CD14-positive monocyte (primary cell): ENCODE measurements around the gene RCHY1. TPM values are rescaled to one million over a fixed set of nuclear protein-coding genes. Genes with fewer than 3 reads are reported as not detected.

Experiments used
- DNase-seq, 3 donors: peaks; one replicate each; pipeline ENCODE4 v3.0.0-alpha.2; 2011 to 2022
- H2AFZ ChIP-seq: 2 replicates; pipeline ENCODE4 v1.6.0; 2012; ENCODE audit warnings: mild to moderate bottlenecking, low read depth, low read length, inconsistent platforms; ENCODE audit not compliant: insufficient read depth, poor library complexity, severe bottlenecking
- H3K27ac ChIP-seq, 2 donors: 1 replicate in 1 of 2; 2 replicates in 1 of 2; pipeline ENCODE4 v1.5.1; 2012 to 2013; ENCODE audit warnings: low read length in 2 of 2, control low read depth in 1 of 2, inconsistent platforms in 1 of 2, low read depth in 1 of 2, mild to moderate bottlenecking in 1 of 2
- H3K27me3 ChIP-seq, 2 donors: one replicate each; pipeline versions ENCODE4 v1.6.0 to v1.6.1; 2011 to 2013; ENCODE audit warnings: low read length in 2 of 2; ENCODE audit not compliant: control insufficient read depth in 2 of 2, insufficient read depth in 2 of 2
- H3K36me3 ChIP-seq, 2 donors: replicated peaks in 1 of 2; 1 replicate in 1 of 2; 2 replicates in 1 of 2; pipeline versions ENCODE4 v1.5.1 to v1.6.1; 2012 to 2013; ENCODE audit warnings: low read length in 2 of 2, control low read depth in 1 of 2, inconsistent platforms in 1 of 2, mild to moderate bottlenecking in 1 of 2; ENCODE audit not compliant: insufficient read depth in 2 of 2, control insufficient read depth in 1 of 2
- H3K4me1 ChIP-seq, 2 donors: 1 replicate in 1 of 2; 2 replicates in 1 of 2; pipeline versions ENCODE4 v1.5.1 to v1.6.1; 2012 to 2013; ENCODE audit warnings: low read length in 2 of 2, control low read depth in 1 of 2, inconsistent platforms in 1 of 2, mild to moderate bottlenecking in 1 of 2, moderate library complexity in 1 of 2; ENCODE audit not compliant: insufficient read depth in 2 of 2, control insufficient read depth in 1 of 2
- H3K4me2 ChIP-seq: replicated peaks from 2 replicates; pipeline ENCODE3; 2012; ENCODE audit warnings: low read length, moderate library complexity, mild to moderate bottlenecking; ENCODE audit not compliant: poor library complexity, severe bottlenecking; ENCODE audit errors: extremely low read depth
- H3K4me3 ChIP-seq, 3 experiments: fragments of 200-600 bp in 1 of 3; sonication (generic) in 1 of 3; replicated peaks in 1 of 3; 1 replicate in 2 of 3; 2 replicates in 1 of 3; pipeline ENCODE4 v1.5.1; 2011 to 2013; ENCODE audit warnings: low read length in 3 of 3, mild to moderate bottlenecking in 3 of 3, control low read depth in 2 of 3, low read depth in 2 of 3, inconsistent platforms in 1 of 3, moderate library complexity in 1 of 3
- H3K79me2 ChIP-seq: 2 replicates; pipeline ENCODE4 v1.6.0; 2012; ENCODE audit warnings: mild to moderate bottlenecking, control low read depth, inconsistent platforms, low read length, moderate library complexity; ENCODE audit not compliant: insufficient read depth
- H3K9ac ChIP-seq: 2 replicates; pipeline ENCODE4 v1.6.0; 2017; ENCODE audit warnings: low read length, mild to moderate bottlenecking; ENCODE audit not compliant: insufficient read depth, poor library complexity, severe bottlenecking
- H3K9me3 ChIP-seq, 2 donors: replicated peaks in 1 of 2; 1 replicate in 1 of 2; 2 replicates in 1 of 2; pipeline versions ENCODE4 v1.5.1 to v1.6.1; 2012 to 2013; ENCODE audit warnings: low read length in 2 of 2, control low read depth in 1 of 2; ENCODE audit not compliant: control insufficient read depth in 1 of 2, insufficient read depth in 1 of 2
- H4K20me1 ChIP-seq: 2 replicates; pipeline ENCODE4 v1.6.0; 2012; ENCODE audit warnings: mild to moderate bottlenecking, low read length, control low read depth, moderate library complexity; ENCODE audit not compliant: insufficient read depth
- H3K27ac Mint-ChIP-seq, 7 donors: one replicate each; pipeline ENCODE4 v1.8.0; 2020; ENCODE audit warnings: mild to moderate bottlenecking in 7 of 7, mixed read lengths in 7 of 7, moderate library complexity in 6 of 7, inconsistent platforms in 2 of 7
- H3K27me3 Mint-ChIP-seq, 3 donors: one replicate each; pipeline ENCODE4 v1.8.0; 2021 to 2022; ENCODE audit warnings: low read depth in 3 of 3, mild to moderate bottlenecking in 3 of 3, mixed read lengths in 3 of 3, moderate library complexity in 3 of 3, inconsistent platforms in 1 of 3
- H3K36me3 Mint-ChIP-seq, 2 donors: one replicate each; pipeline ENCODE4 v1.8.0; 2020; ENCODE audit warnings: mixed read lengths in 2 of 2, inconsistent platforms in 1 of 2, mild to moderate bottlenecking in 1 of 2
- H3K4me1 Mint-ChIP-seq: one replicate; pipeline ENCODE4 v1.8.0; 2020; ENCODE audit warnings: mild to moderate bottlenecking, mixed read lengths
- H3K4me3 Mint-ChIP-seq, 2 donors: one replicate each; pipeline ENCODE4 v1.8.0; 2020; ENCODE audit warnings: mild to moderate bottlenecking in 2 of 2, mixed read lengths in 2 of 2, moderate library complexity in 1 of 2
- H3K9me3 Mint-ChIP-seq, 7 donors: one replicate each; pipeline ENCODE4 v1.8.0; 2020 to 2022; ENCODE audit warnings: mixed read lengths in 7 of 7, mild to moderate bottlenecking in 6 of 7, moderate library complexity in 6 of 7, inconsistent platforms in 2 of 7
- WGBS: methylation state at CpG from one replicate; pipeline ENCODE4 v1.1.5; 2013; ENCODE audit warnings: missing lambda C conversion rate; ENCODE audit not compliant: insufficient coverage; 5-methylcytosine and 5-hydroxymethylcytosine counted together
- intact Hi-C, 2 donors: fragments of 100-400 bp; cut with micrococcal nuclease; formaldehyde crosslinking; loops; one replicate each; pipeline versions ENCODE4 v1.15.0 to v1.15.1; 2023
- polyA plus RNA-seq, 3 donors: library from polyadenylated mRNA; depleted of rRNA in 1 of 3; unstranded in 2 of 3; stranded (reverse) in 1 of 3; fragments of 300-500 nt in 2 of 3; fragments of >200 nt in 1 of 3; fragmentation: Illumina TruSeq in 2 of 3; gene quantifications; 1 replicate in 2 of 3; 2 replicates in 1 of 3; pipeline ENCODE4 v1.2.3, GENCODE V29; 2012 to 2021
- TF ChIP-seq, protein P1 (sequence below): fragments of 200-600 bp; IDR thresholded peaks from one replicate; pipeline ENCODE4 v1.8.0; 2022; ENCODE audit warnings: antibody characterized with exemption, mild to moderate bottlenecking

RCHY1 gene
- polyA plus RNA-seq, 3 donors, result 22.5 to 44.1 (median 23.0) TPM

DNA sequence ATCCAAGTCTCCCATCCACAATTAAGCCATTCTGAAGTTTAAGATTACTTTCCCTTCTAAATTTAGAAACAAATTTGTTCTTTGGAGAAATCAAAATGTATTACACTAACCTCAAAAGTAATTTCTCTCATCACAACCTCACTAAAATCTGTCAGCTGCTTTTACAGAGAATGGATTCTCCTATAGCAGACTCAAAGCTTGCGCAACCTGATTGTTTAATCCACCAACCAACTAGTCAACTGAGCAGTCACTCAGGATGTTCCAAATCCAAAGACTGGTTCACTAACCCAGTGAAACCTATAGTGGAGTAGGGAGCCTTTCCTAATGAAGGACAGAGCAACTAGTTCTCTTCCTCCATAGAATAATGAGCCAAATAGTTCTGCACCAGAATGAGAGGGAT is 44.3 kb downstream of the RCHY1 start:
- no peak overlapping the region for H3K9ac ChIP-seq
- H3K4me2 ChIP-seq, result no peak overlapping the region
- Mint-ChIP-seq H3K4me3 (no peak overlapping the region), H3K27me3 (no peaks in the 10 kb centered on the region), H3K27ac (no peak overlapping the region), H3K9me3 (peaks cover 0 to 2% (median 0%) of the 10 kb centered on the region in 7 donors), H3K4me1 (no peaks in the 10 kb centered on the region), H3K36me3 (peaks cover 4 to 12% of the 10 kb centered on the region in 2 donors)
- H3K9me3 ChIP-seq, result no peaks in the 10 kb centered on the region
- no peak overlapping the region for H3K27ac ChIP-seq
- no peak for DNase-seq
- H3K79me2 ChIP-seq, result no peaks in the 10 kb centered on the region
- intact Hi-C loops, result no loop called here
- no peak overlapping the region for H2AFZ ChIP-seq
- no peaks in the 10 kb centered on the region for H3K27me3 ChIP-seq
- TF ChIP-seq, protein P1, sequence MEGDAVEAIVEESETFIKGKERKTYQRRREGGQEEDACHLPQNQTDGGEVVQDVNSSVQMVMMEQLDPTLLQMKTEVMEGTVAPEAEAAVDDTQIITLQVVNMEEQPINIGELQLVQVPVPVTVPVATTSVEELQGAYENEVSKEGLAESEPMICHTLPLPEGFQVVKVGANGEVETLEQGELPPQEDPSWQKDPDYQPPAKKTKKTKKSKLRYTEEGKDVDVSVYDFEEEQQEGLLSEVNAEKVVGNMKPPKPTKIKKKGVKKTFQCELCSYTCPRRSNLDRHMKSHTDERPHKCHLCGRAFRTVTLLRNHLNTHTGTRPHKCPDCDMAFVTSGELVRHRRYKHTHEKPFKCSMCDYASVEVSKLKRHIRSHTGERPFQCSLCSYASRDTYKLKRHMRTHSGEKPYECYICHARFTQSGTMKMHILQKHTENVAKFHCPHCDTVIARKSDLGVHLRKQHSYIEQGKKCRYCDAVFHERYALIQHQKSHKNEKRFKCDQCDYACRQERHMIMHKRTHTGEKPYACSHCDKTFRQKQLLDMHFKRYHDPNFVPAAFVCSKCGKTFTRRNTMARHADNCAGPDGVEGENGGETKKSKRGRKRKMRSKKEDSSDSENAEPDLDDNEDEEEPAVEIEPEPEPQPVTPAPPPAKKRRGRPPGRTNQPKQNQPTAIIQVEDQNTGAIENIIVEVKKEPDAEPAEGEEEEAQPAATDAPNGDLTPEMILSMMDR, result no peak
- no peak overlapping the region for H3K4me3 ChIP-seq
- WGBS, result no CpG with 5 or more reads among the region's 1 CpG
- no peaks in the 10 kb centered on the region for H4K20me1 ChIP-seq
- H3K36me3 ChIP-seq, result peaks cover 0 to 7% of the 10 kb centered on the region in 2 donors
- no peaks in the 10 kb centered on the region for H3K4me1 ChIP-seq

DNA sequence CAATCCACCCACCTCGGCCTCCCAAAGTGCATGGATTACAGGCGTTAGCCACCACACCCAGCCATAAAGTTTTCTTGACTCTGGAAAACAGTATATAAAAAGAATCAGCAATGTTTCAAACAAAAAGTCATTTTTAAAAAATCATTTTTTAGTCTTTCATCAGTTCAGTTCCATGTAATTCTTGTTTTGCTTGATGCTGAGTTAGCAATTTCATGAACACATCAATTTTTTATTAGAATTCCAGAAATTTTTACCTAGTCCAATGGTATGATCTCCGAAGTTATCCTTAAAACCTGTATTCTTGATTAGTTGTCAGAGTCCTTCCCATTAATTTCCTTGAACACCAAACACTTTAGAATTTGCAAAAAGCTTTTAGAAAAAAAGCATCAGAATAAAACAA is 56.8 kb downstream of the RCHY1 start:
- Mint-ChIP-seq H3K4me1 (no peaks in the 10 kb centered on the region), H3K27ac (no peak overlapping the region), H3K4me3 (no peak overlapping the region), H3K9me3 (peaks cover 2 to 9% (median 6%) of the 10 kb centered on the region in 7 donors), H3K27me3 (peaks cover 1 to 6% (median 6%) of the 10 kb centered on the region in 3 donors), H3K36me3 (no peaks in the 10 kb centered on the region)
- H3K36me3 ChIP-seq, result no peaks in the 10 kb centered on the region
- H4K20me1 ChIP-seq, result no peaks in the 10 kb centered on the region
- TF ChIP-seq, protein P1, result no peak
- intact Hi-C loops, result no loop called here
- H3K4me3 ChIP-seq, result no peak overlapping the region
- no peaks in the 10 kb centered on the region for H3K27me3 ChIP-seq
- DNase-seq, result no peak
- WGBS, result no CpG with 5 or more reads among the region's 3 CpGs
- no peak overlapping the region for H2AFZ ChIP-seq
- H3K79me2 ChIP-seq, result no peaks in the 10 kb centered on the region
- H3K27ac ChIP-seq, result no peak overlapping the region
- no peaks in the 10 kb centered on the region for H3K4me1 ChIP-seq
- H3K9ac ChIP-seq, result no peak overlapping the region
- no peak overlapping the region for H3K4me2 ChIP-seq
- H3K9me3 ChIP-seq, result no peaks in the 10 kb centered on the region
